ENCODE measurements around the gene GABRA5. TPM values are rescaled to one million over a fixed set of nuclear protein-coding genes. Genes with fewer than 3 reads are reported as not detected.
"Not testable (repeated sequence)": the region's sequence is repeated elsewhere in the genome, so short reads cannot be mapped to it uniquely, and the experiment has no call there.

Gene GABRA5
- total and polyA plus RNA-seq, 2 of the 8 experiments (the other 6 are each of a cell fraction or from before 2014, with no cell fraction given) = 15.0 to 29.6 TPM

DNA sequence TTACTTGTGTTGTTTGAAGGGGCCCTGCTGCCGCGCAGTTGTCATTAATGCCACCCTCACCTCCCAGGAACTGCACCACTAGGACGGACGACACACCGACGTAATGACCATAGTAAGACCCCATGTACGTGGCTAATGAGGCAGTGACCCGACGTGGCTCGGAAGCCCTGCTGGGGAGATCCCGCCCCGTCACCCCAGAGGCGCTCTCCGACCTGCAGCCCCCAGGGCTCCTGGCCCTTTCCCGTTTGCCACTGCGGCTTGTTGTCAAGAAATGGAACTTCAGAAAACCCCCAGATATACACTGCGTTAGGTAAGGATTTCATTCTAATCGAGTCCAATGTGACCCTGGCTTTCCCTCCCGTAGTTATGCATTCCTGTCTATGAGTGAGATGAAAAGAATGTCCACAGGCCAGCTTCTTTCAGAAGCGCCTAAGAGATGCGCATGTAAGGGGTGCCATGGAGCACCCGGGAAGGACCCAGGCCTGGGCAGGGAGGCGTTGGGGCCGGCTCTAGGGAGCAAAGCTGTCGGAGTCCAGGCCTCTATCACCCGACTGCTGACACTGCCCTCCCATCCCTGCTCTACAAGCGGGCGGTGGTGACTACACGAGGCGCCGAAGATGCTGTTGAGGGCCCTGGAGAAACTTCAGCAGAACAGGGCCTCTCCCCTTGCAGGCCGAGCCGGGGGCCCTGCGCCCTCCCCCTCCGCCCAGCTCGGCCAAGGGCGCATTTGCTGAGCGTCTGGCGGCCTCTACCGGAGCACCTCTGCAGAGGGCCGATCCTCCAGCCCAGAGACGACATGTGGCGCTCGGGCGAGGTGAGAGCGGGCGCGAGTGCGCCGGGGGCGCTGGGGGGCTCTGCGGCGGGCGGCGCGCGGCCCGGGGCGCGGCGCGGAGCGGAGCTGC, at the start of gene GABRA5 (continued):
- TF ChIP-seq, protein P1, sequence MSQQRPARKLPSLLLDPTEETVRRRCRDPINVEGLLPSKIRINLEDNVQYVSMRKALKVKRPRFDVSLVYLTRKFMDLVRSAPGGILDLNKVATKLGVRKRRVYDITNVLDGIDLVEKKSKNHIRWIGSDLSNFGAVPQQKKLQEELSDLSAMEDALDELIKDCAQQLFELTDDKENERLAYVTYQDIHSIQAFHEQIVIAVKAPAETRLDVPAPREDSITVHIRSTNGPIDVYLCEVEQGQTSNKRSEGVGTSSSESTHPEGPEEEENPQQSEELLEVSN (IDR thresholded peaks at IDR 0.05) = 0 out of 2 replicates have a peak, but pooled peaks have one; percentile 28
- TF ChIP-seq TAF7 (optimal IDR thresholded peaks at IDR 0.05; ENCODE audit: borderline replicate concordance, low read depth, low read length) = peak; percentile 25
- no peak for TF ChIP-seq BCL11A (IDR thresholded peaks at IDR 0.05; ENCODE audit: low read depth in 2 of 2, low read length in 2 of 2)
- TF ChIP-seq RXRA (IDR thresholded peaks at IDR 0.05; ENCODE audit: insufficient read depth, low read depth, low read length) = no peak
- no peak for TF ChIP-seq SRF (IDR thresholded peaks at IDR 0.05; ENCODE audit: low read depth, low read length)
- TF ChIP-seq RBBP5 (IDR thresholded peaks at IDR 0.05; ENCODE audit: borderline replicate concordance, low read depth, low read length) = 0 out of 2 replicates have a peak, but pooled peaks have one; percentile 1
- TF ChIP-seq BRCA1 (IDR thresholded peaks at IDR 0.05; ENCODE audit: low read depth, low read length) = no peak

DNA sequence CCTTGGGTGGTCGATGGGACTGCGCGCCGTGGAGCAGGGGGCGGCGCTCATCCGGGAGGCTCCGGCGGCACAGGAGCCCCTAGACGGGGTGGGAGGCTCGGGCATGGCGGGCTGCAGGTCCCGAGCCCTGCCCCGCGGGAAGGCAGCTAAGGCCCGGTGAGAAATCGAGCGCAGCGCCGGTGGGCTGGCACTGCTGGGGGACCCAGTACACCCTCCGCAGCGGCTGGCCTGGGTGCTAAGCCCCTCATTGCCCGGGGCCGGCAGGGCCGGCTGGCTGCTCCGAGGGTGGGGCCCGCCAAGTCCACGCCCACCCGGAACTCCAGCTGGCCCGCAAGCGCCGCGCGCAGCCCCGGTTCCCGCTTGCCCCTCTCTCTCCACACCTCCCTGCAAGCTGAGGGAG, 35.7 kb upstream of the GABRA5 start:
- H3K14ac ChIP-seq (ENCODE audit: insufficient read length); H2AFZ ChIP-seq (ENCODE audit: low read length); H3K27ac ChIP-seq (ENCODE audit: low read depth, low read length); H3K79me1 ChIP-seq (ENCODE audit: low read depth, low read length); H3K4ac ChIP-seq (replicated peaks; ENCODE audit: insufficient read length, low read depth, low read length); H3K23ac ChIP-seq (ENCODE audit: insufficient read length); H4K8ac ChIP-seq (ENCODE audit: extremely low read depth, insufficient read depth, low read length); H4K20me1 ChIP-seq (replicated peaks in 1 of 2; ENCODE audit: control insufficient read depth in 1 of 2, insufficient read depth in 2 of 2, low read length in 2 of 2); POLR2A ChIA-PET (ENCODE audit: partially characterized antibody); FAIRE-seq; H2BK120ac ChIP-seq (replicated peaks; ENCODE audit: low read depth, low read length); H3K79me2 ChIP-seq (ENCODE audit: control insufficient read depth in 1 of 2, insufficient read depth in 2 of 2, low read length in 2 of 2); H3K56ac ChIP-seq (replicated peaks; ENCODE audit: insufficient read length, low read depth, low read length); H2AK5ac ChIP-seq (ENCODE audit: low read depth, low read length); H3K9ac ChIP-seq (replicated peaks in 1 of 4; ENCODE audit: extremely low read depth in 1 of 4, low read depth in 3 of 4, low read length in 3 of 4); H3K36me3 ChIP-seq (ENCODE audit: control insufficient read depth in 2 of 4, insufficient read depth in 4 of 4, low read length in 3 of 4); H3K9me3 ChIP-seq (ENCODE audit: insufficient read depth in 2 of 2, low read depth in 1 of 2, low read length in 1 of 2); H2BK5ac ChIP-seq (ENCODE audit: low read depth, low read length); DNase-seq (ENCODE audit: low read depth in 1 of 2, low spot score in 2 of 2); H2BK15ac ChIP-seq (ENCODE audit: low read length); H3K18ac ChIP-seq (ENCODE audit: extremely low read depth, low read length); H3K4me1 ChIP-seq (replicated peaks in 1 of 4; ENCODE audit: control insufficient read depth in 3 of 4, insufficient read depth in 4 of 4, low read length in 3 of 4); H4K5ac ChIP-seq (ENCODE audit: insufficient read length, low read depth, low read length); H3K27me3 ChIP-seq (replicated peaks in 1 of 4; ENCODE audit: control insufficient read depth in 3 of 4, extremely low read depth in 1 of 4, insufficient read depth in 3 of 4, low read length in 3 of 4); H3K4me2 ChIP-seq (ENCODE audit: insufficient read depth in 1 of 2, low read depth in 2 of 2, low read length in 2 of 2); H3K23me2 ChIP-seq (ENCODE audit: low read depth, low read length); H2BK20ac ChIP-seq (ENCODE audit: low read length); H4K91ac ChIP-seq (replicated peaks; ENCODE audit: insufficient read length, low read length); H2BK12ac ChIP-seq (ENCODE audit: low read depth, low read length); H3K4me3 ChIP-seq (ENCODE audit: extremely low read depth in 1 of 4, insufficient read depth in 2 of 4, low read depth in 3 of 4, low read length in 4 of 4): not testable (repeated sequence)
- 99% methylated on average over 19 of the region's 36 CpGs; no CpG with 5 or more reads in 1 of the 2 experiments for WGBS, 2 experiments (ENCODE audit: extremely low coverage in 1 of 2, insufficient coverage in 1 of 2, insufficient read length in 1 of 2, insufficient replicate concordance in 2 of 2, low coverage in 1 of 2, low lambda C conversion rate in 2 of 2, missing lambda C conversion rate in 1 of 2)
- CTCF ChIA-PET (ENCODE audit: partially characterized antibody) = interaction anchor here (1.0 to 2.0 kb wide), 2 partner anchors 8 to 15 kb away, joined by 3 to 11 read pairs; no protein-coding TSS in a partner anchor

All from H1 (cell line).